HG02798 (cell line): ENCODE measurements around the gene AP1S1.
"Not testable (repeated sequence)": the region's sequence is repeated elsewhere in the genome, so short reads cannot be mapped to it uniquely, and the experiment has no call there.

Experiments used
- ATAC-seq: cut with Tn5 transposase; IDR thresholded peaks from one replicate; pipeline ENCODE4 v1.9.1; 2021; ENCODE audit warnings: mild to moderate bottlenecking; ENCODE audit not compliant: unreplicated experiment, poor library complexity

AP1S1 gene

GRCh38 chr7:101198476-101198875, 44.2 kb downstream of the AP1S1 start:
- no peak for ATAC-seq

GRCh38 chr7:101199522-101199921, 45.2 kb downstream of the AP1S1 start:
- not testable (repeated sequence) for ATAC-seq

- ATAC-seq: no peak
These were observed 46.2 kb downstream of the AP1S1 start for GRCh38 chr7:101200504-101200861.

- ATAC-seq: no peak
These were observed 46.8 kb downstream of the AP1S1 start, which contains the start of gene MOGAT3 for GRCh38 chr7:101200862-101201599. TSS of gene MOGAT3 (minus strand) at chr7:101201036. CDS start at chr7:101200854, 182 bp downstream.

GRCh38 chr7:101201695-101202602, 47.7 kb downstream of the AP1S1 start:
- ATAC-seq: no peak

GRCh38 chr7:101202603-101202918, 48.3 kb downstream of the AP1S1 start:
- no peak for ATAC-seq

- not testable (repeated sequence) for ATAC-seq
These were observed 49.8 kb downstream of the AP1S1 start for GRCh38 chr7:101203740-101204738.

GRCh38 chr7:101205901-101206664, 51.8 kb downstream of the AP1S1 start:
- ATAC-seq: no peak

GRCh38 chr7:101206665-101207042, 52.4 kb downstream of the AP1S1 start:
- no peak for ATAC-seq

- no peak for ATAC-seq
These were observed 53.2 kb downstream of the AP1S1 start for GRCh38 chr7:101207459-101207858.

- ATAC-seq: no peak
These were observed 54.5 kb downstream of the AP1S1 start for GRCh38 chr7:101208794-101209193.

GRCh38 chr7:101210143-101210542, 55.9 kb downstream of the AP1S1 start:
- no peak for ATAC-seq
